ENCODE measurements around the gene NPFFR2.

- TF ChIP-seq, protein P1, sequence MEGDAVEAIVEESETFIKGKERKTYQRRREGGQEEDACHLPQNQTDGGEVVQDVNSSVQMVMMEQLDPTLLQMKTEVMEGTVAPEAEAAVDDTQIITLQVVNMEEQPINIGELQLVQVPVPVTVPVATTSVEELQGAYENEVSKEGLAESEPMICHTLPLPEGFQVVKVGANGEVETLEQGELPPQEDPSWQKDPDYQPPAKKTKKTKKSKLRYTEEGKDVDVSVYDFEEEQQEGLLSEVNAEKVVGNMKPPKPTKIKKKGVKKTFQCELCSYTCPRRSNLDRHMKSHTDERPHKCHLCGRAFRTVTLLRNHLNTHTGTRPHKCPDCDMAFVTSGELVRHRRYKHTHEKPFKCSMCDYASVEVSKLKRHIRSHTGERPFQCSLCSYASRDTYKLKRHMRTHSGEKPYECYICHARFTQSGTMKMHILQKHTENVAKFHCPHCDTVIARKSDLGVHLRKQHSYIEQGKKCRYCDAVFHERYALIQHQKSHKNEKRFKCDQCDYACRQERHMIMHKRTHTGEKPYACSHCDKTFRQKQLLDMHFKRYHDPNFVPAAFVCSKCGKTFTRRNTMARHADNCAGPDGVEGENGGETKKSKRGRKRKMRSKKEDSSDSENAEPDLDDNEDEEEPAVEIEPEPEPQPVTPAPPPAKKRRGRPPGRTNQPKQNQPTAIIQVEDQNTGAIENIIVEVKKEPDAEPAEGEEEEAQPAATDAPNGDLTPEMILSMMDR (IDR thresholded peaks at IDR 0.05): no peak
- no peak for TF ChIP-seq POLR2A (IDR thresholded peaks at IDR 0.05)
These were observed 104.6 kb downstream of the NPFFR2 start for GRCh38 chr4:72136429-72136828.

Measured in stomach (tissue), 4 donors.